ENCODE results near the gene MIEF1. TPM values are rescaled to one million over a fixed set of nuclear protein-coding genes. Genes with fewer than 3 reads are reported as not detected.

Gene MIEF1
- total and polyA plus RNA-seq, 2 of the 8 experiments (the other 6 are each of a cell fraction or from before 2014, with no cell fraction given), result 16.8 to 32.7 TPM

- 0 out of 2 replicates have a peak overlapping the region, but pooled peaks have one; percentile 97 for H3K18ac ChIP-seq (ENCODE audit: extremely low read depth, low read length)
- peak overlapping the region; percentile 94 for H4K91ac ChIP-seq (replicated peaks; ENCODE audit: insufficient read length, low read length)
- no peaks in the 10 kb centered on the region for H3K79me1 ChIP-seq (ENCODE audit: low read depth, low read length)
- no peak overlapping the region for H2AFZ ChIP-seq (ENCODE audit: low read length)
- no peak overlapping the region for H3K9ac ChIP-seq (replicated peaks in 1 of 4; ENCODE audit: extremely low read depth in 1 of 4, low read depth in 3 of 4, low read length in 3 of 4)
- no peak overlapping the region for H3K14ac ChIP-seq (ENCODE audit: insufficient read length)
- H3K79me2 ChIP-seq (ENCODE audit: control insufficient read depth in 1 of 2, insufficient read depth in 2 of 2, low read length in 2 of 2), result peaks cover 0 to 14% of the 10 kb centered on the region in 2 experiments; a peak in 2 of 4 replicates
- no peaks in the 10 kb centered on the region for H3K27me3 ChIP-seq (replicated peaks in 1 of 4; ENCODE audit: control insufficient read depth in 3 of 4, extremely low read depth in 1 of 4, insufficient read depth in 3 of 4, low read length in 3 of 4)
- DNase-seq (ENCODE audit: low read depth in 1 of 2, low spot score in 2 of 2) (peak in 1 of 2 experiments; percentile 66), FAIRE-seq (no peak)
- H2BK120ac ChIP-seq (replicated peaks; ENCODE audit: low read depth, low read length), result no peak overlapping the region
- H3K4me3 ChIP-seq (ENCODE audit: extremely low read depth in 1 of 4, insufficient read depth in 2 of 4, low read depth in 3 of 4, low read length in 4 of 4), result peak overlapping the region in 1 of 4 experiments; percentile 48; a peak in 2 of 8 replicates
- peak overlapping the region; percentile 92; the same call in 1 of the 2 replicates for H2BK5ac ChIP-seq (ENCODE audit: low read depth, low read length)
- H4K20me1 ChIP-seq (replicated peaks in 1 of 2; ENCODE audit: control insufficient read depth in 1 of 2, insufficient read depth in 2 of 2, low read length in 2 of 2), result peaks cover 3 to 10% of the 10 kb centered on the region in 2 experiments
- peaks cover 15 to 43% (median 27%) of the 10 kb centered on the region in 4 experiments for H3K4me1 ChIP-seq (replicated peaks in 1 of 4; ENCODE audit: control insufficient read depth in 3 of 4, insufficient read depth in 4 of 4, low read length in 3 of 4)
- peak overlapping the region; percentile 13; the same call in 1 of the 2 replicates for H2BK12ac ChIP-seq (ENCODE audit: low read depth, low read length)
- no peak overlapping the region for H3K23ac ChIP-seq (ENCODE audit: insufficient read length)
- H3K4ac ChIP-seq (replicated peaks; ENCODE audit: insufficient read length, low read depth, low read length), result peak overlapping the region; percentile 82
- H3K27ac ChIP-seq (ENCODE audit: low read depth, low read length), result no peak overlapping the region
- 64% methylated on average over 9 of the region's 13 CpGs; no CpG with 5 or more reads in 1 of the 2 experiments for WGBS, 2 experiments (ENCODE audit: extremely low coverage in 1 of 2, insufficient coverage in 1 of 2, insufficient read length in 1 of 2, insufficient replicate concordance in 2 of 2, low coverage in 1 of 2, low lambda C conversion rate in 2 of 2, missing lambda C conversion rate in 1 of 2)
- H4K5ac ChIP-seq (ENCODE audit: insufficient read length, low read depth, low read length), result no peak overlapping the region
- H2BK15ac ChIP-seq (ENCODE audit: low read length), result peak overlapping the region; percentile 25; the same call in 1 of the 2 replicates
- no peak overlapping the region for H3K56ac ChIP-seq (replicated peaks; ENCODE audit: insufficient read length, low read depth, low read length)
- CTCF ChIA-PET (ENCODE audit: partially characterized antibody), result interaction anchor here (0.6 to 21.9 kb wide), 50 partner anchors 11 to 501 kb away, joined by 3 to 361 read pairs (median 4); partner anchors contain the start of gene MIEF1
- H3K36me3 ChIP-seq (ENCODE audit: control insufficient read depth in 2 of 4, insufficient read depth in 4 of 4, low read length in 3 of 4), result peaks cover 0 to 3% (median 0%) of the 10 kb centered on the region in 4 experiments; a peak in 1 of 8 replicates
- H3K9me3 ChIP-seq (ENCODE audit: insufficient read depth in 2 of 2, low read depth in 1 of 2, low read length in 1 of 2), result no peaks in the 10 kb centered on the region
- no peak overlapping the region for H2AK5ac ChIP-seq (ENCODE audit: low read depth, low read length)
- peak overlapping the region; percentile 34; the same call in 1 of the 2 replicates for H2BK20ac ChIP-seq (ENCODE audit: low read length)
- H3K23me2 ChIP-seq (ENCODE audit: low read depth, low read length), result peaks cover 8% of the 10 kb centered on the region
- peak overlapping the region; percentile 48 to 74; a peak in 3 of 4 replicates for H3K4me2 ChIP-seq (ENCODE audit: insufficient read depth in 1 of 2, low read depth in 2 of 2, low read length in 2 of 2)
- peak overlapping the region; percentile 87 for H4K8ac ChIP-seq (ENCODE audit: extremely low read depth, insufficient read depth, low read length)
- POLR2A ChIA-PET (ENCODE audit: partially characterized antibody), result interaction anchor here (0.8 to 3.6 kb wide), 6 partner anchors 13 to 216 kb away, joined by 3 to 61 read pairs (median 4); partner anchors contain the start of genes ATF4 and RPL3
- no peak for TF ChIP-seq EZH2 (IDR thresholded peaks at IDR 0.05; ENCODE audit: low read depth, low read length, severe bottlenecking)
- 0 out of 2 replicates have a peak, but pooled peaks have one; percentile 33 for TF ChIP-seq RXRA (IDR thresholded peaks at IDR 0.05; ENCODE audit: insufficient read depth, low read depth, low read length)
- TF ChIP-seq, protein P1, sequence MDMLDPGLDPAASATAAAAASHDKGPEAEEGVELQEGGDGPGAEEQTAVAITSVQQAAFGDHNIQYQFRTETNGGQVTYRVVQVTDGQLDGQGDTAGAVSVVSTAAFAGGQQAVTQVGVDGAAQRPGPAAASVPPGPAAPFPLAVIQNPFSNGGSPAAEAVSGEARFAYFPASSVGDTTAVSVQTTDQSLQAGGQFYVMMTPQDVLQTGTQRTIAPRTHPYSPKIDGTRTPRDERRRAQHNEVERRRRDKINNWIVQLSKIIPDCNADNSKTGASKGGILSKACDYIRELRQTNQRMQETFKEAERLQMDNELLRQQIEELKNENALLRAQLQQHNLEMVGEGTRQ (IDR thresholded peaks at IDR 0.05; ENCODE audit: low read length), result 0 out of 2 replicates have a peak, but pooled peaks have one; percentile 4
- TF ChIP-seq GTF2F1 (IDR thresholded peaks at IDR 0.05; ENCODE audit: borderline replicate concordance, low read depth, low read length), result no peak
- TF ChIP-seq EP300 (IDR thresholded peaks at IDR 0.05; ENCODE audit: borderline replicate concordance in 1 of 2, low read depth in 2 of 2, low read length in 2 of 2), result no peak
- no peak for TF ChIP-seq RFX5 (IDR thresholded peaks at IDR 0.05; ENCODE audit: borderline replicate concordance, low read depth, low read length)
- no peak for TF ChIP-seq CEBPB (IDR thresholded peaks at IDR 0.05; ENCODE audit: low read depth, low read length)
- TF ChIP-seq TEAD4 (IDR thresholded peaks at IDR 0.05; ENCODE audit: low read depth, low read length), result no peak
- TF ChIP-seq TAF7 (optimal IDR thresholded peaks at IDR 0.05; ENCODE audit: borderline replicate concordance, low read depth, low read length), result no peak
- TF ChIP-seq SIN3A (conservative IDR thresholded peaks at IDR 0.05 in 1 of 2, IDR thresholded peaks at IDR 0.05 in 1 of 2; ENCODE audit: low read depth in 1 of 2, low read length in 2 of 2), result no peak
Measured at GRCh38 chr22:39535357-39535725, 33.3 kb downstream of the MIEF1 start.
